Hematopoietic multipotent progenitor cell (in vitro differentiated cells): ENCODE measurements around the gene EFCAB11. TPM values are rescaled to one million over a fixed set of nuclear protein-coding genes. Genes with fewer than 3 reads are reported as not detected.
"Not testable (repeated sequence)": the region's sequence is repeated elsewhere in the genome, so short reads cannot be mapped to it uniquely, and the experiment has no call there.

Experiments used
- DNase-seq, 3 donors: peaks; one replicate each; pipeline ENCODE4 v3.0.0-alpha.2; 2011 to 2015; ENCODE audit warnings: low read depth in 2 of 3, low spot score in 2 of 3
- total RNA-seq: library from RNA; depleted of rRNA; stranded (reverse); fragments of >200 nt; gene quantifications from one replicate; pipeline ENCODE4 v1.2.3, GENCODE V29; 2012

The EFCAB11 gene
- total RNA-seq, 1 donor: 3.0 TPM

DNA sequence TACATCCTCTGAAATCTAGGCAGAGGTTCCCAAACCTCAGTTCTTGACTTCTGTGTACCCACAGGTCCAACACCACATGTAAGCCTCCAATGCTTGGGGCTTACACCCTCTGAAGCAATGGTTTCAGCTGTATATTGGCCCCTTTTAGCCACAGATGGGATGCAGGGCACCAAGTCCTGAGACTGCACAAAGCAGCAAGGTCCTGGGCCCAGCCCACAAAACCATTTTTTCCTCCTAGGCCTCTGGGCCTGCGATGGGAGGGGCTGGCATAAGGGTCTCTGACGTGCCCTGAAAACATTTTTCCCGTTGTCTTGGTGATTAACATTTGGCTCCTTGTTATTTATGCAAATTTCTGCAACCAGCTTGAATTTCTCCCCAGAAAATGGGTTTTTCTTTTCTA lies 80.4 kb downstream of the EFCAB11 start:
- not testable (repeated sequence) for DNase-seq

DNA sequence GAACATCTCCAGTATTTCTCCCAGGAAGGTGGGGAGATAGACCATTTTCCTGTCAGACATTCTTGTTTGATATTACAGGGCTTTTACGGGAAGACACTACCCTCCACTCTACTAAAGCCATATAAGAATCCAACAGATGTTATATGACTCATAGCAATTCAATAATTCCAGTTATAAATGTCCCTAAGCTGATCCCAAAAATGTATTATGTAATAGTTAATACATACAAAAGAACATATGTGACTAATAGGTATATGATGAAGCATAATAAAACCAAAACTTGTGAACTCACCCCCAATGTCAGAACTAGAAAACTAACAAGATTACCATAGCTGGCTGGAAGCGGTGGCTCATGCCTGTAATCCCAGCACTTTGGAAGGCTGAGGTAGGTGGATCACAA lies 84.2 kb downstream of the EFCAB11 start:
- no peak for DNase-seq

DNA sequence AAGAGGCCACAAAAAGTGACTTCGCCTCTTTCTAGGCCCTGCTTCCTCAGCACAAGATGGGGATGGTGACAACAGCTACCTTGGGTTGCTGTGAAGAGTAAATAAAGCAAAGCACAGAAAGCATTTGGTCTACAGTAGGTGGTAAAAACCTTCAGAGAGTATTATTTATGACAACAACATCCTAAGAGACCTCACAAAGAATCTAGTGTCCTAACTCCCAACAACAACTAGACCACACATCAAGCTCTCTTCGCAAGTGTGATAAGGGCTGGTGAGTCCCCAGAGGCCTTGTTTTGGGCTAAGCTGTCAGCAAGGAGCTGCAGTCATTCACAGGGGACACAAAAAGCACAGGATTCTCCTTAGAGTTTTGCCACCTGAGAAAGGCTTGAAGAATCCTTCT lies 84.9 kb downstream of the EFCAB11 start:
- DNase-seq: no peak

DNA sequence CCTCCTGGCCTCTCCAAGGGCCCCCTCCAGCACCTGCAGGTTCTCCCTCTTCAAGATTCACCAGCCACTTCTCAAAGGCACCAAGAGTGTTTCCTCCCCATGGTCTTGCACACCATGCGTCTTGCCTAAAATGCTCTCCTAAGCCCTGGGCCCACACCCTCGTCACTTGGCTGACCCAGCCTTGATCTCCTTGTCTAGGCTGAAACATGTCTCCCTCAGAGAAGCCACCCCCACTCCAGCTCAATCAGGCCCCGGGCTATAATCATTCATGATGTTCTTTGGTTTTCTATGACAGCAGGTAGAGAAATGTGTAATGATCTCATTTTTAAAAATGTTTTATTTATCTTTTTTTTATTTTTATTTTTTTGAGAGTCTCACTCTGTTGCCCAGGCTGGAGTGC lies 88.1 kb downstream of the EFCAB11 start:
- DNase-seq: no peak

DNA sequence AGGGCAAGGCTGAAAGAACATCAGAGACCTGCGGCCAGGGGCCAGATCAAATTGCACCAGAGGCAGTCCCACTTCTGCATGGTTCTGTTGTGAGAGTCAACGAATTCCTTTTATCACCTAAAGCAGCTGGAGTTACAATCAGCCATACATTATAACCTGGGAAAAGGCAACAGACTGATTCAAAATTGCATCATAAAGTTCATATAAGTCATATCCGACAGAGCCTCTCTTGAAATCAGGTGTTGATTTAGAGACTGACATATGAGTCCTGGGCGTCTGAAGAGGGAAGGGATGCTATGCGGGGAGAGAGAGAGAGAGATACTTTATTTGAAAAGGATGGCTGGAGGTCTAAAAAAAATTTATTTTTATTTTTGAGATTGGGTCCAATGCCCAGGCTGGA lies 89.4 kb downstream of the EFCAB11 start:
- DNase-seq: no peak

DNA sequence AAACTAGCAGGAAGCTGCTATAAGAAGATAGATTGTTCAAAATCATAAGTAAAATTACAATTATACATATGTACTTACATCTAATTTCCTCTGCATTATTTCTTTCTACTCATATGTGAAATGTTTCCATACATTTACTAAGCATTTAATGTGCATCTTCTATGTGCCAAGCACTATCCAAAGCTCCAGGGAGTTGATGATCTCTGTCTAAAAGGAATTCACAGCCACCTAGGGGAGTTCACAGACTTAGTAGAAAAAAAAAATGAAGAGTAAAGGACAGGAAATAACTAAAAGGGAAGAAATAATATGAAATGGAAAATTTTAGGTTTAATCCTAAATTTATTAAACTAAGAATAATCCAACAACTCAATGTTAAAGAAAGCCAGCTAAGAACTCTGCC lies 91.7 kb downstream of the EFCAB11 start:
- no peak for DNase-seq

DNA sequence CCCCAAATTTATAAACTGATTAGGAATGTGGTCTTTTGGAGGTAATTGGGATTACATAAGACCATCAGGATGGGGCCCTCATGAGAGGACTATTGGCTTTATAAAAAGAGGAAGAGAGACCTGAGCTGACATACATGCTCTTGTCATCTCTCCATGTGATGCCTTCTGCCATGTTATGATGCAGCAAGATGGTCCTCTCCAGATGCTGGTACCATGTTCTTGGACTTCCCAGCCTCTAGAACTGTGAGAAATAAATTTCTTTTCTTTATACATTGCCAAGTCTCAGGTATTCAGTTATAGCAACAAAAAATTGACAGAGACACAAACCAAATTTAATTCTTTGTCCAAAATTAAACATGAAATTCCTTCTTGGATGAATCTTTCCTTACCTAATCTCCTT lies 92.9 kb downstream of the EFCAB11 start:
- no peak for DNase-seq

DNA sequence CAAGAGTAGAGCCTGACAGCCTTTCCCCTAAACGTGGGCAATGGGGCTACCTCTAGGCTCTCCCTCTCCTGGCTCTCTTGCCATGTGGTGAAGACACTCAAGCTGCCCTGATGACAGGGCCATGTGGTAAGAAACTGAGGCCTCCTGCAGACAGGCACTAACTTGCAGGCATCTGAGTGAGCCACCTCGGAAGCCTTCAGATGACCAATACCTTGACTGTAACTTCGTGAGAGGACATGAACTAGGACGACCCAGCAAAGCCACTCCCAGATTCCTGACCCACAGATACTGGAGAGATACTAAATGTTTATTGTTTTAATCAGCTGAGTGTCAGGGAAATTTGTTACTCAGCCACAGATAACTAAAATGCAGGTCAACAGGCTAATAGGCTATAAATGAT lies 96.4 kb downstream of the EFCAB11 start:
- DNase-seq: no peak

DNA sequence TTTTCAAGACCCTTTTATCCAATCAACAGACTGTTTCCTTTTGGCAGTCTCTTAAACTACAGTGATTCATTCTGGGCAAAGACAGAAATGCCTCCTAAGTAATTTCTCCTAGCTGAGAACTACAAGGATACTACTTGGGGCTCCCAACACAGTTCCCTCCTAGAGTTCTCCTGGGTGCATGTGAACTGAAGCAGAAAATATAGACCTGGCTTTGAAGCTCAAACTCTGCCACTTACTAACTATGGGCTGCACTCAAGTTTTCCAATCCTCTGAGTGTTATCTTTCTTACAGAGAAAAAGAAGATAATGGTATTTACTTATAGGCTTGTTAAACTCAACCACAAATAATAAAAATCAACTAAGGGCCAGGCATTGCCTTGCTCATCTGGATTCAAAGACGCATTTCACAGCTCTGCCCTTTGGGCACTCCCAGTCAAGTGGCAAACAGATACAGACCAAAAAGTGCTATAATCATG lies 97.6 kb downstream of the EFCAB11 start:
- no peak for DNase-seq

DNA sequence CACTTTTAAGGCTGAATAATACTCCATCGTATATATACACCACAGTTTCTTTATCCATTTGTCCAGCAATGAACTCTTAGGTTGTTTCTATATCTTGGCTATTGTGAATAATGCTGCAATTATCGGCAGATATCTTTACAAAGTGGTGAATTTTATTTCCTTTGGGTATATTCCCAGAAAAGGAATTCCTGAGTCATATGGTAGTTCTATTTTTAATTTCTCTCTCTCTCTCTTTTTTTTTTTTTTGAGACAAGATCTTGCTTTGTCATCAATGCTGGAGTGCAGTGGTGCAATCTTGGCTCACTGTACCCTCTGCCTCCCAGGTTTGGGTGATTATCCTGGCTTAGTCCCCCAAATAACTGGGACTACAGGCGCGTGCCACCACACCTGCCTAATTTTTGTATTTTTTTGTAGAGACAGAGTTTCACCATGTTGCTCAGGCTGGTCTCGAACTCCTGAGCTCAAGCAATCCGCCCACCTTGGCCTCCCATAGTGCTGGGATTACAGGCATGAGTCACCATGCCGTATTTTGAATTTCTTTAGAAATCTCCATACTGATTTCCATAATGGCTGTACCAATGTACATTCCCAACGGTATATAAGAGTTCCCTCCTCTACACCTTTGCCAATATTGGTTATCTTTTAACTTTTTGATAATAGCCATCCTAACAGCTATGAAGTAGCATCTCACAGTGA lies 98.4 kb downstream of the EFCAB11 start:
- no peak for DNase-seq

DNA sequence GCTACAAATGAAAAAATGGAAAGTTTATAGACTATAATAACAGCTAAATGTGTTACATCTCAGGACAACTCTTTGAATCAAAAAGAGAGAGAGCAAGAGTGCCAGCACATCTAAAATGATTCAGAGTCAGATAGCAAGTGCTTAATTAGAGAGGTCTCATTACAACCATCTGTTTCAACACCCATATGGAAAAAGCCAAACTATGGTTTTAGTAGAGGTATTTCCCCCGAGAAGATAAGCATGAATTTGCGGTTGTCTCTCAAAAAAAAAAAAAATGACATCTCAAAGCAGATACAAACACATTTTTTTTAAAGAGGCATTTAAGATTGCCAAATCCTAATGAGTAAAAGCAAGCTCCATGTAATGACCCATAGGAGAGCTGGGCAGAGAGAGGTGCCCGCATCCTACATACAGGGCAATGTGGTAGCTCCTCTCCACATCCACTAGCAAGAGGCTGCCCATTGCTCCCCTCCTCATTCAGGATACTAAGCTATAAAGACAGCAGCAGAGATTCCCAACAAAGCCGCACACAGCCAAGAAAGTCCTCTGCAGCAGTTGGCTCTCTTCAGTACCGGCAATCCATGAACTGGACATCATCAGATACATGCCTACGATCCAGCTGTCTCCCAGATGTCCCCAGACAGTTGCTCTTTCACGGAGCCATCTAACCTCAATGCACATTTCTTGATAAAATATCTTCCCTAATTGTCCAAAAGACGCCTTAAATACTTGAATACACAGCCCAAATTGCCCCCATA lies 100.4 kb downstream of the EFCAB11 start:
- no peak for DNase-seq

DNA sequence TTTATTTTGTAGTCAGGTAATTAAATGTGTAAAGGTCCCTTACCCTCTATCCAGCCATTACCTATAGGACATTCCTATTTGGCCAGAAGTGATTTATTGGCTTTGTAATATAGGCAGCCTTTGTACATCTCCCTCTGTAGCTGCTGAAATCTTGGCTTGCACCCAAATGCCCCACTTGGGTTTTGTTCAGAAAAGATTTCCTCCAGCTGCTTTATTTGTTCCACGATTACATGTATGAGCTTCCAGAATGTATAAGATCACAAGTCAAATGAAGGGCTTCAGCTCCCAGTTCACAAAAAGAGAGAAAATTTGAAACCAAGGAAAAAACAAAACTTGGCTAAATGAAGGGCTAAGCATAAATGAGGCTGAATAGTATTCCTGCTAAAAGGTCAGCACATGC lies 103.4 kb downstream of the EFCAB11 start:
- no peak for DNase-seq

DNA sequence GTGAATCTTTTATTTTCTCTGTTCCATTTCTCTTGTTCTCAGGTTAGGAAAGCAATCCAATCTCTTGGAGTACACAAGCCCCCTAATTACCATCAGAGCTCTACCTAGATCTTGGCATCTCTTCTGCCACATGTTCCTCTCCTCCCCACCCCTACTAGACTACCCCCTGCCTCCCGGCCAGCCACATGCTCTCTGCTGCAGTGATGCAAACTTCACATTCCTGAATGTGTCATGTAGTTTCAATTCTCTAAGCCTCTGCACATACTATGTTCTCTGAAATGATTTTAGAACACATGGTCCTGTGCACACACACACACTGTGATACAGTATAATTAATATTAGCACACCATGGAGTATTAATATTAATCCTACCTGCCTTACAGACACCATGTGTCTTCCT lies 104.6 kb downstream of the EFCAB11 start:
- no peak for DNase-seq

DNA sequence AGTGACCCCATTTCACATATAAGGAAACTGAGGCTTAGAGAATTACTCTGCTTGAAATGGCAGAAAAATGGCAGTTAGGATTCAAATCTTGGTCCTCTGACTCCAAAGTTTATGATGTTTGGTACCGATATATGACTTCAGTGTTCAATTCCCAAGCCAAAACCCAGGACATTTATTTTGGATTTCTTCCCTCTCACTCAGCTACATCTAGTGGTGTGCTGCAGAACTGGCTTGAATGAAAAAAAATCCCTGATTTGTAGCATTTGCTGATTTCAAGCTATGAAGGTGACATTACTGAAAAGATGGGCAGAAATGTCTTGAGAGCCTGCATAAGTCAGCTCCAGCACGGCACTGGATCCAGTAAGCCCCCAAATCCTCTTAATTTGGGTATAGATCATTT lies 106.4 kb downstream of the EFCAB11 start:
- DNase-seq: no peak

DNA sequence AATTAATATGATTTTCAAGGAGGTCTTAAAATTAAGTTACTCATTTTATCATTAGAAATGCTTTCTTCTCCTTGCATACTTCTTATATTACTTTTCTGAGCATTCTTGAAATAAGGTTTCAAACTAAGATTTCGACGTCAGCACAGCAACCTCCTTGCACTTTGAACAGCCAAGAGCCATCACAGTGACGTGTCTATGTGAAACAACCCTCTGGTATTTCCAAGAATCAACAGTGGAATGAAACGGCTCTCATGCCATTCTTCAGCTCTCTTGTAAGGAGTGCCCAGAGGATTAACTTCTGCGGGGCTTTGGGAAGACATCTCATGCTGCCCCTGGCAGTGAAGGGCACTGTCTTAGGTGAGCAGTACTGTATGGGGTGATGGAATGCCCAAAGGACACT lies 109.2 kb downstream of the EFCAB11 start:
- no peak for DNase-seq

DNA sequence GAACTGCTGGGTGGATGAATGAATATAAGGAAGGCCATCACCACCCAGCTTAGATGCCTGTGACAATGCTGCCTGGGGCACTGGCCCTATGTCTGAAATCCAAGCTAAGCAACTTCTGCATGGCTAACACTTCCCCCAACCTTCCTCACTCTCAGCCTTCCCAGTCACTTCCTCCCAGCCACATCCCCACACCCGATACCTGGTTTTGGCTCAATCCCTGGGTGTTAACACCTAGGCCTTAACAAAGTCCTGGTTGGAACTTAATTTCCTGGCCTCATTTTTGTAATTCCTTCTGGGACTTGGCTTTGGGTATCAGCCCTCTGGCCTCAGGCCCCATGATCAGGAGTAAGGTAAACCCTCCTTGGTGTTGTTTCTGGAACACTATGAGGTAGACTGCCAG lies 110.0 kb downstream of the EFCAB11 start:
- DNase-seq: no peak

DNA sequence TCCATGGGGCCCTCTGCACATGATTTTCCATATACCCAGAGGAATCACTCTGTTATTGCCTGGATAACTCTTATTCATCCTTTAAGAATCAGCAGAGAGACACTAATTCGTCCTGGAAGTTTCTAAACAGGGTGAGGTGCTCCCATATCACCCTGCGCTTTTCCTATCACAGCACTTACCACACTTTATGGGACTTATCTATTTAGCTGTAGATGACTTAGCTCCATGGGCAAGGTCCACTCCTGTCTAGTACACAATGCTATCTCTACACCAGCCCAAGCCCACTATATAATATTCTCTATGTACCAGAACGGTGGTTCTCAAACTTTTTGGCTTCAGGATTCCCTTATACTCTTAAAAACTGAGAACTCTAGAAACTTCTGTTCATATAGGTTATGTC lies 111.7 kb downstream of the EFCAB11 start:
- DNase-seq: no peak

DNA sequence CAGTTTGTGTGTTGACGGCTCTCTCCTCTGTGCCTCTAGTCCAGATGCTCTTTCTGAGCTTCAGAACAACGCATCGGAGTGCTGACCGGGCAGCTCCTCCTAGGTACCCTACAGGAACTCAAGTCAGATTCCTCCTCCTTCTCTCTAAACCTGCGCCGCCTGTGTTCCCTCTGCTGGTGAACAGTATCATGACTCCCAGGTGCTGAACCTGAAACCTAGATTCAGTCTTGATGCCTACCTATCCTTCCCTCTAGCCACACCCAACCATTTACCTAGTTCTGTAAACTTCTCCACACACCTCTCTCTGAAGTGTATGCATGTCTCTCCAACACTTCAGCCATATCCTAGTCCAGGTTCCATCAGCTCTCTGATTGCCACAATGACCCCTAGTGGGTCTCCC lies 112.7 kb downstream of the EFCAB11 start:
- DNase-seq: no peak

DNA sequence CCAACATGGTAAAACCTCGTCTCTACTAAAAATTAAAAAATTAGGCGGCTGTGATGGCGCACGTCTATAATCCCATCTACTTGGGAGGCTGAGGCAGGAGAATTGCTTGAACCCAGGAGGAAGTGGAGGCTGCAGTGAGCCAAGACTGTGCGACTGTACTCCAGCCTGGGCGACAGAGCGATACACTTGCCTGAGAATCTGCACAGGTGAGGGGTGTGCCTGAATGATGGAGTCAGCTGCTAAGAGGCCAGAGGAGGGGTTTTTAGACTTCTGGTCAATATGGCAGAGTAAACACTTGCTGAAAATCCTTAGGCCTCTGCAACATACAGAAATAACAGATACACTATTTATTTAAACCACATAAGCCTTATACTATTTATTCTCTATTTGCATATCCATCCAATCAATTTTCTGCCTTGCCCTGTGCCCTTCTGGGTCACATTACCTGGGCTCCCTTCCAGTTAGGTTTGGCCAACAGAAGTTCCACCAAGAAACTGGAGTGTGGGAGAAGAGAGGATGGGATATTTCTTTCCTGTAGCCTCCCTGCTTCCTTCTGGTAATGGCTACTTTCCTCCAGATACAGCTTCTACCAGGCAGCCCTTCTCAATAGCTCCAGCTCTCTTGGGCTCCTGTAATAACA lies 117.6 kb downstream of the EFCAB11 start:
- no peak for DNase-seq

DNA sequence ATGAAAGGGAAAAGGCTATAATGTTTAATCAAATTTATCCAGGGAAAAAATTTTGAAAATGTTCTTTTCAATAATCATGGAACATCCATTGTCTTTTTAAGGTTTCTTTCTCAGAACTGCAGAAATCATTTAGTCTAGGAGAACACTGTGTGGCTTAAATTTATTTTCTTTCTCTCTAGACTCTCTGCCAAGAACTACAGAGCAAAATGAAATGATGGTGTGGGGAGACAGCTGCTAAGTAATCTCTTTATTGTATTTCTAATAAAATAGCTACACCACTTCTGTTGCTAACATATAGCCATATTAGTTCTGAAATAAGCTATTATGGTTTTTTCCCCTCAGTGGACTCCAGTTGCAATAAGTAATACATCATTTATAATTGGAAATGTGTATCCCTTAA lies 120.9 kb downstream of the EFCAB11 start:
- no peak for DNase-seq

DNA sequence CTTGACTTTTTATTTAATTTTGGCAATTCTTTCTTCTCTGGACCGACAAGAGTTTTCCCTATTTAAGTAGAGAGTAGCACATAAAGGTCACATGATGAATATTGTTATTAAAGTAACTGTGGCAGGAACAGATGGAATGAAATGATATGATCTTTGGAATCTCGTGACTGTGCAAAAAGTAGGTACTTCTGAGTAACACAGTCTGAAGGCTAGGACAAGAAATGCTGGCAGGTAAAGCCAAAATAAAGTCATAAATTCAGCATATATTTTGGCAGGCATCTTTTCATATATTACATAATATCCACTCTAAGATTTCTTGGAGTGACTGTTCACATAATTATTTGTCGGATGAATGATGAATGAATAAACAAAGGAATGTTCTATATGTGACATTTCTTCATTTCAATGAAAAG lies 121.4 kb downstream of the EFCAB11 start:
- no peak for DNase-seq
